HepG2 (cell line): ENCODE data around the gene GRM8.

Experiments used
- CTCF ChIP-seq: sonication (generic); formaldehyde crosslinking; IDR thresholded peaks from 2 replicates; pipeline ENCODE4 v1.5.0; 2020; ENCODE audit warnings: mild to moderate bottlenecking, missing genetic modification reagents, moderate library complexity
- EP300 ChIP-seq, 3 experiments: sonication (generic) in 1 of 3; formaldehyde crosslinking in 1 of 3; IDR thresholded peaks; 2 replicates each; pipeline versions ENCODE4 v1.5.1 to v1.6.1; 2011 to 2020; ENCODE audit warnings: low read depth in 2 of 3, low read length in 2 of 3, borderline replicate concordance in 1 of 3, improper control_type of control experiment in 1 of 3, mild to moderate bottlenecking in 1 of 3, missing genetic modification reagents in 1 of 3, moderate library complexity in 1 of 3
- KAT7 ChIP-seq: IDR thresholded peaks from 2 replicates; pipeline ENCODE4 v1.6.1; 2018; ENCODE audit warnings: borderline replicate concordance, missing compliant biosample characterization
- KDM5A ChIP-seq: fragments of 200-600 bp; sonication (generic); IDR thresholded peaks from 2 replicates; pipeline ENCODE4 v1.7.0; 2018; ENCODE audit warnings: antibody characterized with exemption, mild to moderate bottlenecking, low read length, borderline replicate concordance
- POLR2A ChIP-seq, 2 experiments: IDR thresholded peaks; 2 replicates each; pipeline ENCODE4 v1.6.1; 2011; ENCODE audit warnings: low read depth in 2 of 2, low read length in 2 of 2, mild to moderate bottlenecking in 1 of 2, moderate library complexity in 1 of 2; ENCODE audit not compliant: insufficient read depth in 1 of 2
- REST ChIP-seq, 2 experiments: IDR thresholded peaks; 2 replicates each; pipeline ENCODE4 v1.6.1; 2011 to 2012; ENCODE audit warnings: low read length in 2 of 2, borderline replicate concordance in 1 of 2, low read depth in 1 of 2, mild to moderate bottlenecking in 1 of 2, moderate library complexity in 1 of 2
- SNAPC5 ChIP-seq: sonication (generic); formaldehyde crosslinking; IDR thresholded peaks from 2 replicates; pipeline ENCODE4 v1.8.1; 2023; ENCODE audit warnings: mild to moderate bottlenecking, missing genetic modification reagents, borderline replicate concordance
- SNRNP70 ChIP-seq: fragments of 200-400 bp; formaldehyde crosslinking; IDR thresholded peaks from 2 replicates; pipeline ENCODE4 v1.6.1; 2017; ENCODE audit warnings: mild to moderate bottlenecking, low read depth, low read length, moderate library complexity
- TEF ChIP-seq: sonication (generic); formaldehyde crosslinking; IDR thresholded peaks from 2 replicates; pipeline ENCODE4 v1.5.0; 2020; ENCODE audit warnings: missing genetic modification reagents
- ZNF10 ChIP-seq: sonication (generic); formaldehyde crosslinking; IDR thresholded peaks from 2 replicates; pipeline ENCODE4 v1.4.0; 2020; ENCODE audit warnings: mild to moderate bottlenecking, low read depth, missing genetic modification reagents, borderline replicate concordance
- ZNF18 ChIP-seq: sonication (generic); formaldehyde crosslinking; IDR thresholded peaks from 2 replicates; pipeline ENCODE4 v1.8.0; 2022; ENCODE audit warnings: mild to moderate bottlenecking, missing genetic modification reagents; ENCODE audit not compliant: insufficient replicate concordance
- ZNF3 ChIP-seq: IDR thresholded peaks from 2 replicates; pipeline ENCODE4 v1.7.0; 2017; ENCODE audit warnings: inconsistent platforms
- ZNF639 ChIP-seq: conservative IDR thresholded peaks from 2 replicates; pipeline ENCODE4 v1.6.1; 2018; ENCODE audit warnings: missing genetic modification reagents
- ZNF660 ChIP-seq: sonication (generic); formaldehyde crosslinking; IDR thresholded peaks from 2 replicates; pipeline ENCODE4 v1.5.1; 2020; ENCODE audit warnings: mild to moderate bottlenecking, low read depth, missing genetic modification reagents, borderline replicate concordance

GRCh38 chr7:127189074-127189473 lies 63.7 kb downstream of the GRM8 start:
- TF ChIP-seq KAT7 (CRISPR knock-in tag) (no peak), ZNF639 (CRISPR knock-in tag) (no peak), ZNF10 (CRISPR knock-in tag) (no peak), REST (IDR thresholded peaks at IDR 0.05; ENCODE audit: borderline replicate concordance in 1 of 2, low read depth in 1 of 2, low read length in 2 of 2) (no peak), KDM5A (no peak), ZNF18 (CRISPR knock-in tag) (no peak), EP300 (IDR thresholded peaks at IDR 0.05; ENCODE audit: low read depth in 2 of 2, low read length in 2 of 2) (no peak), EP300 (CRISPR knock-in tag; IDR thresholded peaks at IDR 0.05; ENCODE audit: borderline replicate concordance) (no peak), TEF (no peak), ZNF3 (no peak), SNAPC5 (CRISPR knock-in tag) (no peak), CTCF (CRISPR knock-in tag) (no peak), SNRNP70 (no peak), ZNF660 (CRISPR knock-in tag) (no peak), POLR2A (IDR thresholded peaks at IDR 0.05; ENCODE audit: insufficient read depth in 1 of 2, low read depth in 2 of 2, low read length in 2 of 2) (no peak)
